GM18526 (cell line): ENCODE measurements around the gene SNX9.

Source experiments
- POLR2A ChIP-seq: IDR thresholded peaks from 3 replicates; pipeline ENCODE4 v1.6.1; 2011; ENCODE audit not compliant: insufficient read length; ENCODE audit errors: extremely low read depth

SNX9 gene

DNA sequence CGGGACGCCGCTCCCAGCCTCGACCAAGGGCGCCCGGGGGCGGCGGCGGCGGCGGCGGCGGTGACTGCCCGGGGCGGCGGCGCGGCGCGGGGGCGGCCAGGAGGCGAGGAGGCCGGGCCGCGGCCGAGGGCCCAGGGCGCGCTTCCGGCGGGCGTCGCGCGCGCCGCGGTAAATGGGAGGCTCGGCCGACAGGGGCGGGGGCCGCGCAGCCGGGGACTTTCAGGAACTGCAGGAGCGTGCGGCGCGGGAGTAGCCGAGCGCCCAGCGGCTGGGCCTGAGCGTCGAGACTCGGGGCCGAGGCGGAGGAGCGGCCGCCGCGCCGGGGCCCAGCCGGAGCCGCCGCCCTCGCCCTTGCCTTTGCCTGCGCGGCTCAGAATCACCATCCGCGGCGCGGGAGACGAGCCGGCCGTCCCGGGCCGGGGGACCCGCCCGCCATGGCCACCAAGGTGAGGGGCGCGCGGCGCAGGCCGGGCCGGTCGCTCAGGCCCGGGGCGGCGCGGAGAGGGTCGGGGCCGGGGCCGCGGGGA lies at the start of gene SNX9:
Gene SNX9 (plus strand): TSS at position 246 of the 527 bp plus-strand sequence. CDS start 189 bp downstream, at position 435.
- no peak for TF ChIP-seq POLR2A

DNA sequence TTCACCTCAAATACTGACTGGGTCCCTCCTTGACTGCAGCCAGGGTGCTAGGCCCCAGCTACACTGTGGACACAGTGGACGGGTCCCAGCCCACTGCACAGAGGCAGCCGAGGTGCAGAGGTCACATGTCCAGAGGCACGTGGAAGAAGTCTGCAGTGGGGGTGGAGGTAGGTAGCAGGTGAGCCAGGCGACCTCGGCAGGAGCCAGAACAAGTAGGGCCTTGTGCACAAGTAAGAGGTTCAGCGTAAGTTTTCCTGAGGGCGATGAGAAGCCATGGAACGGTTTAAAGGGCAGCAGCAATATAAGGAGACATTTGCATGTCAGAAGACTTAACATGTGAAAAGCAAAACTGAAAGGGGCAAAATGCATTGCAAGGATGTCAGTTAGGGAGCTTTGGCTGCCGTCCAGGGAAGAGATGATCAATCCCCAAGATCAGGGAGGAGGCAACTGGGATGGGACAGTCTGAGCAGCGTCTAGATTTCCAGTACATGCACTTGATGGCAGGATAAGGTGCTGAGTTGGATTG lies 49.7 kb upstream of the SNX9 start:
- TF ChIP-seq POLR2A: no peak

DNA sequence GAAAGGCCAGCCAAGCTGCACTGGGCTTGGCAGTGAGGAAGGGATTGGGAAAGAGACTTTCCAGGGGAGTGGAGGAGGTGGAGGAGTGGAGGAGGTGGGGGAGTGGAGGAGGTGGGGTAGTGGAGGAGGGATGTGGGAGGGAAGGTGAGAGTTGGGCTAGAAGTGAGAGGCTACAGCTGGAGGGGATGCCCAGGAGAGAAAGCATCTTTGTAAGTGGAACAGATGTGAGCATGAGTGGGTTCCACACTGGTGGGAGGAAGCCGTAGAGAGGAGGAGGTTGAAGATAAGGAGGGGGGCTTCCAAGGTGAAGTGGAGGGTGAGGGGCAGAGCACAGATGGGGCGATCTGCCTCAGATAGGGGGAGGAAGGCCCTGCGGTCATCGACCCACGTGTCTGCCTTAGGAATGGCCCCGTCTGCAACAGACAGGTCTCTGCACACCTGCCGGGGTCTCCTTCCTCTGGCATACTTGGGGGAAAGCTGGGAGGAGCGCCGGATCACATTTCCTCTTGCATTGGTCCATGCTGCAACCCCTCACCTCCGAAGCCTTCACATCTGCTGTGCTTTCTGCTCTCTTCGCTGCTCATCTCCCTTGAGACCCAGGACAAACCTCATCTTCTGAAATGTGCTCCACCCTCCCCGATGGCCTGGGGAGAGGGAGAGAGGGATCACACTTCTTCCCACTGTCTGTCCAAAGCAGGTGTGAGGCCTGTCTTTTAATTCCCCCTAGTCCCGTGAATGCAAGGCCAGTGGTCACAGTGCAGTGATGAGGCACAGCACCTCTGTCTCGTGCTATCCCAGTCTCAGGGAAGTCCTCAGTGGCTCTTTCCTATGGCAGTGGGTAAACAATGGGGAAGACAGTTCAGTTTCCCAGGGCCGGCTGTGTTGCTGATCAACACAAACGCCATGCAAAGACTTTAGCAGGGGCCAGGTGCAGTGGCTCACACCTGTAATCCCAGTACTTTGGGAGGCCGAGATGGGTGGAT lies 48.6 kb upstream of the SNX9 start:
- TF ChIP-seq POLR2A: no peak

DNA sequence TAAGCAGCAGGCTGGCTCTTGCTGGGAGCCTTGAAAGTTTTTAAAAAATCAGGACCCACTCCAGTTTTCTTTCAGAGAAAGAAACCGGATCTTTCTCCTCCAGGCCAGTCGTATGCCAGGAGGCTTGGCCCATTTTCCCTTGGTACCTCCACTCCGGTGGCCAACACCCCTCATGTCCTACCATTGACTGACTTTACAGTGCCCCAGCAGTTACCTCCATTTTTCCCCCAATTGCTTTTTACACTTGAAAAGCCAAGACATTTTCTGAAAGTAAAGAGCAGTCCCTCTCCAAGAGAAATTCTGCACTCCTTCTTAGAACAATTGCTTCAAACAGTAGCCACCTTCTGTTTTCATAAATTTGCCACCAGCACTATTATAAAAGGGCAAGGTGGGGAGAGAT lies 47.7 kb upstream of the SNX9 start:
- no peak for TF ChIP-seq POLR2A

DNA sequence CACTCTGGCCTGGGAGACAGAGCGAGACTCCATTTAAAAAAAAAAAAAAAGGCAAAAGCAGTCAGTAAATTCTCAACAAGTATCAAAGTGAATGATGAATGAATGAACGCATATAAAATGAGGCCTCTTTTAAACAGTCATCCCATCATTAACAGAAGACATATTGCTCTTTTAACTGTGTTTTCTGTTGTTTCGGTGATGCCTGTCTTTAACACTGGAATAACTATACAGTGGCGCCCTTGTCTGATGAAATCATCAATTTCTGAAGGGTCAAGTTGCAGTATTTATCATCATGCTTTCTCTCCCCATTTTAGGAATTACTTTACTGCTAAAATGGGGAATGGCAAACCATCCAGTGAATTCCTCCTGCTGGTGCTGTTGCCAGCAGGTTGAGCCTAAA lies 45.7 kb upstream of the SNX9 start:
- no peak for TF ChIP-seq POLR2A

DNA sequence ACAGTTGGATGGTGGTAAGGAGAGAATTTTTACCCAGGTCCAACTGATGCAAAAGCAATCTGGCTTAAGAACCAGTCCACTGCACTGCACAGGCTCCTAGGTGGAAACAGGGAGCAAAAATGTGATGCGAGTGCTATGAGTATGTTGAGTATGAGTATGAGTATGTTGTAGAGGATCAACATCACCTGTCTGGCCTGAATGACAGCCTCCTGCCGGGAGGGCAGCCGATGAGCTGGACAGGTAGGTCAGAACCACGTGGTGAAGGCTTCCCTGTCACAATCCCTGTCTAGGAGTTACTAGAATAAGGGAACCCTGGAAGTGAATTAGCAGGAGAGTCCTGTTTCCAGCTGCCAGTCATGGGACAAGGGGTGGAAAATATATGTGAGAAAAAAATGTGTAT lies 44.3 kb upstream of the SNX9 start:
- no peak for TF ChIP-seq POLR2A

DNA sequence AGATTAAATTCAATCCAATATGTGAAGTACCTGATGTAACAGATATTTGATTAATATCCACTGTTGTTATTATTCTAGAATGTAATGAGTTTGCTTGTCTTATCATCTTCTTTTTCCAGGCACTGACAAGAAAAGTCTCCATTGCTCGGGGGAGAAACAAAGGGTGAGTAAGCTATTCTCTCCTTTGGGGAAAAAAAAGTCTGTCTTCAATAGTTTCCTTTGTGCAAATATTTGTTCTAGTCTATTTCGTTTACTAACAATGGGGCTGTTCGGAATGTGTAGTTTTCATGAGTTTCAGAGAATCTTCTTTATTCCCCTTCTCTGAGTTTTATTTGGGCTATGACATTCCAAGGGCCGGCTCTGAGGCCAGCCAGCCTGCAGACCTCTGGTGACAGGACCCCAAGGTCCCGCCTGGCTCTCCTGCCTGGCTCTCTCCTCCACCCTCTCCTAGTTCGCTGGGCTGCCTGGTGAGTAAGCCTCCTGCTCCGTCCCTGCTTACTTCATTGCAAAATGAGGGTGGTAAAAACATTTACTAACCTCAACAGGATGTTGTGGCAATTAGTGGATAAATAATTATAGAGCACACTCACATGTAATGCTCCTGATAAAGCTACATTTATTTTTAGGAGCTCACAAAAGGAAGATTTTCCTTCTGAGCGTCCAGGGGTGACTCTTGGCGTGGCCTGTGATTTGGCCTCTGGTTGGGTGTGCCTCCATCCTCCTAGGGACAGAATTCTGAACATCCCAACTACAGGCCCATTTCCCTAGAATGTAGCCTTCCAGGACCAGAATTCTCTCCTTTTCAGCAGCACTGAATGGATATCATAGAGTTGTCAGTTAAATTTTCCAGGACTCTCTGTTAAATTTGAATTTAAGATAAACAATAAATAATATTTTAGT lies 43.1 kb upstream of the SNX9 start:
- no peak for TF ChIP-seq POLR2A

DNA sequence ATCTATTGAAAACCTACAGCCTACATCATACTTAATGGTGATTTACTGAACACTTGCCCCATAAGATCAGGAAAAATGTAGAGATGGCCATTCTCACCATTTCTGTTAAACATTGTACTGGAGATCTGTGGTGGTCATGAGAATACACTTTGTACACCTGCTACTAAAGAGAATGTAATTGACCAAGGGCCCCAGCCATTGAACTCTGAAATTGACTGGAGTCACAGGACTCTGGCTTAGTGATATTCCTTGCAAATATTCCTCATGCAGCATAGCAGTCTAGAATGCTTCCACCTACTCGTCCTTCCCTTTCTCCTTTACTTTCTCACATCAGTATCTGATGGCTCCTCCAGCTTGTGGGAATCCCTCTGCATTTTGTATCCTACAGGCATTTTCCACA lies 37.4 kb upstream of the SNX9 start:
- TF ChIP-seq POLR2A: no peak

DNA sequence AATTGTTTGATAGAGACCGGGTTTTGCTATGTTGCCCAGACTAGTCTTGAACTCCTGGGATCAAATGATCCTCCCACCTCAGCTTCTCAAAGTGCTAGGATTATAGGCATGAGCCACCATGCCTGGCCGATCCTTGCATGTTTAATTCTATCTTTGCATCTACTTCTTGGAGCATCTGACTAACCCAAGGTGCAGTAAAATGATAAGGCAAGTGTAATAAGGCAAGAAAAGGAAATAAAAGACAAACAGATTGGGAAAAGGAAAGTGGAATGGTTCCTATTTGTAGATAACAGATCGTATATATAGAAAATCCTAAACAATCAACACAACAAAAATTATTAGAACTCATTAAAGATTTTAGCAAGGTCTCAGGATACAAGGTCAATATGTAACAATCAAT lies 36.8 kb upstream of the SNX9 start:
- TF ChIP-seq POLR2A: no peak

DNA sequence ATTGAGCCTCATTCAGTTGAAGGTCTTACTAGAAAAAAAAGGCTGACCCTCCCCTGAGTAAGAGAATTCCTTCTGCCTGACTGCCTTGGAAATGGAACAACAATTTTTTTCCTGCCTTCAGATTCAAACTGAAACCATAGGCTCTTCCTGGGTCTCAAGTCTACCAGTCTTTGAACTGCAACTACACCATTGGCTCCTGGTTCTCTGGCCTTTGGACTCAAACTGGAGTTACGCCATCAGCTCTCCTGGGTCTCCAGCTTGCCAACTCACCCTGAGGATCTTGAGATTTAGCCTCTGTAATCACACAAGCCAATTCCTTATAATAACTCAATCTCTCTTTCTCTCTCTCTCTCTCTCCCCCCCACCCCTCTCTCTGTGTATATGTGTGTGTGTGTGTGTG lies 36.0 kb upstream of the SNX9 start:
- TF ChIP-seq POLR2A: no peak

DNA sequence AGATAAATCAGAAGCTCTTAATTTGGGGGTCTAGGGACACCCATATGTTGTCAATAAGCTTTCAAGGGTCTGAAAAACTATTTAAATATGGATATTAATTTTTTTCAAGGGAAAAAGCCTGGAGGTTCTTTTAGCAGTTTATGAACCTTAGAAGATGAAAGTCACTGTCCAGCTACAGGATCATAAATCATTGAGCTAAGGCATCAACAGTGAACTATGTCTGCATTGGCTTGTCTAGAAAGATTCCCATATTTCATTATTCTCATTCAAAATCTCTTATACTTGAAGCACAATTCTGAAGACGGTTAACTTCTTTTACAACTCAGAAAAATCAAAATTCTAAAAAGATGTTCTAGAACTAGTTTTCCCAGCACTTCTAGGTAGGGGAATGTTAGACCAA lies 34.9 kb upstream of the SNX9 start:
- no peak for TF ChIP-seq POLR2A

DNA sequence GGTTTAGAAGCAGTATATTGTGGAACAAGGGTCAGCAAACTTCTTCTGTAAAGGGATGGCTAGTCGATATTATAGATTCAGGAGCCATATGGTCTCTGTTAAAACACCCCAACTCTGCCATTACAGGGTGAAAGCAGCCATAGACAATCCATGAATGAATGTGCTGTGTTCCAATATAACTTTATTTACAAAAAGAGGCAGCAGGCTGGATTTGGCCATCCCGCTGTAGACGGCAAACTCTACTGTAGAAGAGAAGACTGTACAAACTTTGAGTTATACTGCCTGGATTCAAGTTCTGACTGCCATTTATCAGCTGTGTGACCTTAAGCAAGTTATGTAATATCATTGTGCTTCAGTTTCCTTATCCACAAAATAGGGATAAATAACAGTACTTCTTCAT lies 33.7 kb upstream of the SNX9 start:
- no peak for TF ChIP-seq POLR2A

DNA sequence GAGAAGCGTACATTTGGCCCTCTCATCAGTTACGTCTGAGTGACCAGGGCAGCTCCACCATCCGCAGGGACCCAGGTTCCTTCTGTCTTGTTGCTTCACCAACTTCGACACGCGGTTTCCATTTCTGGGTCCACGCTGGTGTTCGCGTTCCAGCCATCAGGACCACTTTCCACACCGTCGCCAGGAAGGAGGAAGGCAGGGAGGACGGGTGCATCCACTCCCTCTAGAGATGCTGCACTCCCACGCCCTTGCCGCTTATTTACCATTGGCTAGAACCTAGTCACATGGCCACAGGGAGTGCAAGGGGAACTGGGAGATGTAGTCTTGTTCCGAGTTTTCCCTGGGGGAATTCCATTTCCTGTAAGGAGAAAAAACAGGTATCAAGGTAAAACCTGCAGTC lies 33.2 kb upstream of the SNX9 start:
- TF ChIP-seq POLR2A: no peak

DNA sequence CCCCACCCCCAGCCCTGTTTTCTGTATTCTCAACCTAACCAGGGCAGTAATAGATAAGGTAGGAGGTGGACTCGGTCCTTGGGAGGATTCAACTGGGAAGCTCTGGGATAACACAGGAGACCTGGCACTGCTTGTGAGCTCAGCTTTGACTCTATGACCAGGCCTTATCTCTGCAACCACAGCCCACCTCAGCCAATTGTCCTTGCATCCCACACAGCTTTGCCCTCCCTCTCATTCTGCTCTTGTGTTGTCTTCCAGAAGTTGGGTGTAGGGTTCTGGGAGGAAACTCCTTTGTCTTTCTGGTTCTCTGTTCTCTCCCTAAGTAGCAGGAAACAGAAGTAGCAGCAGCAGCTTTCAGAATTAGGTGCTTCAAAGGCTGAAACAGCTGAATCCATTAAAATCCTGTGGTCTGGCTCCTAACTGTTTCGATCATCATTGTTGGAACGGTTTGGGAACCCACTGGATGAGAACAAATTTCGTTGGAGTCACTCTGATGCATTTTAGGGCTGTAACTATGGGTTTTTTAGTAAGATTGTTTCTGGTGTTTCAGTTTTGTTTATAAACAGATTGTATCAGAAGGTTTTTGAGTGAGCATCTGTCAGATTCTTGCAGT lies 32.4 kb upstream of the SNX9 start:
- no peak for TF ChIP-seq POLR2A

DNA sequence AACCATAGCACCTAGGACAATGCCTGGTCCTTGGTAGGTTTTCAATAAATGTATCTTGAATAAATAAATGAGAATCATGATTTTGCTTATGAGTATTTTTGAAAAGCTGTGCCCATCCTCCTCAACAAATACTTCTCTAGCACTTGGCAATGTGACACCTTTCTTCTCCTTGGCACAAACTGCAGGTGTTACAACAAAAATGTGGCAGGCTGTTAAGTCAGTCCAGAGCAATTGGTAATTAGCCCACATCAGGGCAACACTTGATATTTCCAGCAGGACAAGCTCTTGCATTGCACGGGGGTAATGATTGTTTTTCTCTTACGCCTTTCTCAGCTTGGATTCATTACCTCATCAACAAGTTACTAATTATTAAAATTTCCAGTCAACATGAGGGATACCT lies 31.6 kb upstream of the SNX9 start:
- TF ChIP-seq POLR2A: no peak

DNA sequence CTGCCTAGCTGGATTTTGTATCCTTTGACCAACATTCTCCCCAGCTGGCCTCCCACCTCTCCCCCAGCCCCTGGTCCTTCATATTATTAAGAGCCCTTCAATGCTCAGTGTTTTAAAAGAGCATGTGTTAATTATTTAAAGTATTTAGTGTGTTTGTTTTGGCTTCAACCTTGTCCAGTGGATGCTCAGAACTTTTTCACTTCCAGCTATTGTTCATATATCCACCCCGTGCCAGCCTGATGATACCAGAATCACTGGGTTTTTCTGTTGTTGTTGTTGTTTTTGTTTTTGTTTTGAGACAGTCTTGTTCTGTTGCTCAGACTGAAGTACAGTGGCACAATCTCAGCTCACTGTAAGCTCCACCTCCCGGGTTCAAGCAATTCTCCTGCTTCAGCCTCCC lies 30.4 kb upstream of the SNX9 start:
- no peak for TF ChIP-seq POLR2A

DNA sequence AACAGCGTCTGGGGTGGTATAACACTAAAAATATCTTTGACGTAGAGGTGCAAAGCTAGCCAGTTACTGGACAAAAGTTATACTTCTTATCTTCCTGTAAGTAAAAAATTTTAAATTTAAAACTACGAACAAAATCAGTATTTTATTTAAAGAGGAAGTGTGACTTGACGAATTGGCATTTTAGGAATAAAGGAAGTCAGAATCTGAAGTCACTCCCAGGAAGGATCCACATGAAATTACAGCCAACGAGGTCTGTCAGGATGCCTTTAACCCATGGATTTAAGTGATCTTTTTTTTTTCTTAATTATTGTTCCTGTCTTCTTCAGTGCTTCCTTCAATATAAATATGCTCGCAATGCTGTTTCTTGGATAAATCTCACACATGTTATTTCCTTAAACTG lies 27.2 kb upstream of the SNX9 start:
- no peak for TF ChIP-seq POLR2A
